Measurements from ENCODE around the gene SERPINA1. TPM values are rescaled to one million over a fixed set of nuclear protein-coding genes. Genes with fewer than 3 reads are reported as not detected.

Gene SERPINA1
- total RNA-seq, 1 donor from 2014 or later, result 4.4 TPM

DNA sequence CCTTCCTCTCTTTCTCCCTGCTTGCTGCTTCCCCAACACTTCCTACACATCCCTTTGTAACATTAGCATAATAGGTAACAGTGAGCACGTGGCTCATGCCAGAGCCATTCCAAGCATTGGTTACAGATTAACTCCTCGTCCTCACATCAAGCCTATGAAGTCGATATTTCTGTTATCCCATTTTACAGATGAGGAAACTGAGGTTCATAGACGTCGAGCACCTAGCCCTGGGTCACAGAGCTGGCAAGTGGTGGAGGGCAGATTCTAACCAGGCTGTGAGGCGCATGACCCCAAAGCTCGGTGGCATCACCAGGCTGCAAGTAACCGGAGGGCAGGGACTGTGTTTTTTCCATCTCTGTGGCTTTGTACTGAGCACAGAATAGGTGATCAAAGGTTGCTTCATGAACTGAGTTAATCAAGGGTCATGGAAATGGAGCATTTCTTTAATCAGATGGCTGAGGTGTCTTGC lies 5.7 kb upstream of the SERPINA1 start:
- TF ChIP-seq, protein P1, sequence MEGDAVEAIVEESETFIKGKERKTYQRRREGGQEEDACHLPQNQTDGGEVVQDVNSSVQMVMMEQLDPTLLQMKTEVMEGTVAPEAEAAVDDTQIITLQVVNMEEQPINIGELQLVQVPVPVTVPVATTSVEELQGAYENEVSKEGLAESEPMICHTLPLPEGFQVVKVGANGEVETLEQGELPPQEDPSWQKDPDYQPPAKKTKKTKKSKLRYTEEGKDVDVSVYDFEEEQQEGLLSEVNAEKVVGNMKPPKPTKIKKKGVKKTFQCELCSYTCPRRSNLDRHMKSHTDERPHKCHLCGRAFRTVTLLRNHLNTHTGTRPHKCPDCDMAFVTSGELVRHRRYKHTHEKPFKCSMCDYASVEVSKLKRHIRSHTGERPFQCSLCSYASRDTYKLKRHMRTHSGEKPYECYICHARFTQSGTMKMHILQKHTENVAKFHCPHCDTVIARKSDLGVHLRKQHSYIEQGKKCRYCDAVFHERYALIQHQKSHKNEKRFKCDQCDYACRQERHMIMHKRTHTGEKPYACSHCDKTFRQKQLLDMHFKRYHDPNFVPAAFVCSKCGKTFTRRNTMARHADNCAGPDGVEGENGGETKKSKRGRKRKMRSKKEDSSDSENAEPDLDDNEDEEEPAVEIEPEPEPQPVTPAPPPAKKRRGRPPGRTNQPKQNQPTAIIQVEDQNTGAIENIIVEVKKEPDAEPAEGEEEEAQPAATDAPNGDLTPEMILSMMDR (IDR thresholded peaks at IDR 0.05; ENCODE audit: borderline replicate concordance), result no peak
- Histone ChIP-seq H3K36me3 (no peaks in the 10 kb centered on the region), H3K4me1 (no peaks in the 10 kb centered on the region), H3K27me3 (ENCODE audit: low read depth) (peaks cover 73% of the 10 kb centered on the region), H3K9me3 (replicated peaks) (no peaks in the 10 kb centered on the region), H3K4me3 (no peak overlapping the region), H3K27ac (replicated peaks) (no peak overlapping the region)
- no peak for DNase-seq
- intact Hi-C loops (cut with micrococcal nuclease), result no loop called here

DNA sequence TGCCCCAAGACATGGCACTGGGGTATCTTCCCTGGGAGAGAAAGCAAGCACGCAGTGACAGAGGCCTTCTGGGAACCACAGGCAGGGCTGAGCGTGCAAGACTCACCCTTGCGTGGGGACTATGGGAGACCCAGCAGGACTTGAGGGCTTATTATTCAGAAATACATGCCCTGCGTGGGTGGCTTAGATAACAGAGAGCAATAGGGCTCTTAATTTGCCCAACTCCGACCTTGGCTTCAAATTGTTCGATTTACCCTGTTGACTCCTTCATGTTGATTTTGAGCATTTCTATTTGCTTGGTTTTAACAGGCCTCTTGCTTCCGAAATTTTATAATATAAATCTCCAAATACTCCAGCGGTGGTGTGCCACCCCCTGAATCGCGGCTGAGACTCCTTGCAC lies 5.1 kb upstream of the SERPINA1 start:
- Histone ChIP-seq H3K27ac (replicated peaks) (no peak overlapping the region), H3K9me3 (replicated peaks) (no peaks in the 10 kb centered on the region), H3K4me1 (no peaks in the 10 kb centered on the region), H3K27me3 (ENCODE audit: low read depth) (peaks cover 73% of the 10 kb centered on the region), H3K36me3 (no peaks in the 10 kb centered on the region), H3K4me3 (no peak overlapping the region)
- intact Hi-C loops (cut with micrococcal nuclease), result no loop called here
- TF ChIP-seq, protein P1 (IDR thresholded peaks at IDR 0.05; ENCODE audit: borderline replicate concordance), result no peak
- no peak for DNase-seq

DNA sequence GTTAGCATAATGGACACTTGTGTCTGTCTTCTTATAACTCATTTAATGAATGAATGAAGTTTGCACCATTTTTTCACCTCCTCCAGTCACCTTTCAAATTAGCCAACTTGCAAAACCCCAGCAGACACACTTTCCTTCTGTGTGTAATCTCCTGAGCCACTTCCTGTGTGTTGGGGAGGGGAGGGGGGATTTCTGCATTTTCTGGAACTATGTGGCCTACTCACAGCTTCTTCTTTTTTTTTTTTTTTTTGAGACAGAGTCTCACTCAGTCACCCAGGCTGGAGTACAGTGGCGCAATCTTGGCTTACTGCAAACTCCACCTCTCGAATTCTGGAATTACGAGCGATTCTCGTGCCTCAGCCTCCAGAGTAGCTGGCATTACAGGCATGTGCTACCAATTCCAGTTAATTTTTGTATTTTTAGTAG lies 4.1 kb upstream of the SERPINA1 start:
- no peak overlapping the region for H3K27ac ChIP-seq (replicated peaks)
- peaks cover 70% of the 10 kb centered on the region for H3K27me3 ChIP-seq (ENCODE audit: low read depth)
- no peaks in the 10 kb centered on the region for H3K36me3 ChIP-seq
- no peak for DNase-seq
- TF ChIP-seq, protein P1 (IDR thresholded peaks at IDR 0.05; ENCODE audit: borderline replicate concordance), result no peak
- H3K9me3 ChIP-seq (replicated peaks), result no peaks in the 10 kb centered on the region
- intact Hi-C loops (cut with micrococcal nuclease), result no loop called here
- no peak overlapping the region for H3K4me3 ChIP-seq
- no peaks in the 10 kb centered on the region for H3K4me1 ChIP-seq

DNA sequence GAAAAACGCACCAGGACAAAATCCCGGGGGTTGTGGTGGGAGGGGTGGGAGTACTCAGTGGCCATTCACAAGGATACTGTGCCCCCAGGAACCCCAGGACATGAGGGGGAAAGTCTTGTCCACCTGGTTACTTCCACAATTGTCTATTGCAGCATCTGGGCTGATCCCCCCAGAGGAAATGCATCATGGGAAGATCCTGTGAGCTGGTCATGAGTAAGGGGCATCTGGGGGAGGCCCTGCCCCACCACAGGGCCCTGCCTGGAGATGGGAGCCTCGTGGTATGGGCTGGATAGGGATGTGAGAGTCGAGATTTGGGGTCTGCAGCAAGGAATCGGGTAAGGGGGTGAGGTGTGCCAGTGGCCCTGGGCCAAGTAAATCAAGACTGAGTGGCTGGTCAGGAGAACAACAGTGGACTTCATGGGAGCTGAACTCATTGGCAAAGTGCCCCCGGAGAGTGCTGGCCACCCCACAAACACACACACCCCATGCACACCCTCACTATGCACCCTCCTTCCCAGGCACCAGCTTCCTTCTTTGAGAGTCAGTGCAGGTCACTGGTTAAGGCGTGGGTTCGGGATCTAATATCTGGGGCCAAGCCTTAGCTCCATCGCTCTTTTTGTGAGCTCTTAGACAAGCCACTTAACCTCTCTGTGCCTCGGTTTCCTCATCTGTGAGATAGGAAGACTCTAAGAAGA lies 3.0 kb upstream of the SERPINA1 start:
- Histone ChIP-seq H3K4me1 (no peaks in the 10 kb centered on the region), H3K9me3 (replicated peaks) (no peaks in the 10 kb centered on the region), H3K27ac (replicated peaks) (peak overlapping the region; percentile 11), H3K4me3 (no peak overlapping the region), H3K36me3 (no peaks in the 10 kb centered on the region), H3K27me3 (ENCODE audit: low read depth) (peaks cover 65% of the 10 kb centered on the region)
- intact Hi-C loops (cut with micrococcal nuclease), result no loop called here
- TF ChIP-seq, protein P1 (IDR thresholded peaks at IDR 0.05; ENCODE audit: borderline replicate concordance), result no peak
- no peak for DNase-seq

DNA sequence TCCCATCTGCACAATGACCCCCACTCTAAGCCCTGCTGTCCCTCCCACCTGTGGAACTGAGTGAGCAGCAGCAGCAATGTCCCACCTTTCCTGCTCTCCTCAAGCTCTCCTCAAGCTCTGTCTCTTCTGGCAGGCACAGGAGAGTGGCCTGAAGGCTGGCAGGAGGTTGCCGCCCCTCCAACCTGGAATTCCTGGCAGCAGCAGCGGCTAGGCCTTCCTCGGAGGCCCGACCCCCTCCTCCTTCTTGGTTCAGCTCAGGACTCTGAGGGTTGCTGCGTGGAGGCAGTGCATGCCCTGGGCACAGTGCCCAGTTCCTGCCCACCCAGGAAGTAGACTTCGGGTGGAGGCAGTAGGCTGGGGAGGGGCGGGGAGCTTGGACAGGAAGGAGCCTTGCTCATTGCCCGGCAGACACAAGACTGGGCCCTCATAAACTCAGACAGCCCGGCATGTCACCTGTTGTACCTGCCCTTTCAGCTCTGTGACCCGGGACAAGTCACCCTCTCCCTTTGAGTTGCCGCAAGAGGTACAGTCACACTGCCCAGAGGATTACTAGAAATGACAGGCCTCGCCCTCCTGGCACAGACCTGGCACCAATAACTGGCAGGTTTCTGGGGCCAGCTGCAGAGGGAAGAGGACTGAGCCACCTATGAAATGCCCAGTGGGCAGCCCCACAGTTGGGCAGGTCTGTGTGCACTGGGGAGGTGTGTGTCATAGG lies 2.1 kb upstream of the SERPINA1 start:
- H3K36me3 ChIP-seq, result no peaks in the 10 kb centered on the region
- H3K9me3 ChIP-seq (replicated peaks), result no peaks in the 10 kb centered on the region
- TF ChIP-seq, protein P1 (IDR thresholded peaks at IDR 0.05; ENCODE audit: borderline replicate concordance), result no peak
- peak overlapping the region; percentile 16 for H3K27ac ChIP-seq (replicated peaks)
- peaks cover 57% of the 10 kb centered on the region for H3K27me3 ChIP-seq (ENCODE audit: low read depth)
- intact Hi-C loops (cut with micrococcal nuclease), result no loop called here
- H3K4me3 ChIP-seq, result no peak overlapping the region
- DNase-seq, result peak; percentile 69
- H3K4me1 ChIP-seq, result no peaks in the 10 kb centered on the region

All from left ventricle myocardium inferior (tissue), 1 donor.